A673 (cell line): ENCODE results near the gene ARHGAP6. TPM values are rescaled to one million over a fixed set of nuclear protein-coding genes. Genes with fewer than 3 reads are reported as not detected.

Experiments
- BruUV-seq: library from RNA; stranded (reverse); fragments of 400-500 nt; replicated peaks from 2 replicates; lab custom pipeline; 2021; lab: Mats Ljungman, UMichigan
- CTCF ChIA-PET: fragments of 300-600 bp; sonication (Branson Sonifier 250); formaldehyde crosslinking; loops from one replicate; lab custom pipeline; 2022; ENCODE audit warnings: antibody characterized with exemption; lab: Charles Lee
- POLR2A ChIA-PET: fragments of 300-600 bp; sonication (Branson Sonifier 250); formaldehyde crosslinking; loops from one replicate; lab custom pipeline; 2022; ENCODE audit warnings: antibody characterized with exemption; ENCODE audit not compliant: low non-redundant PET; lab: Charles Lee
- DNase-seq: peaks from one replicate; pipeline ENCODE4 v3.0.0-alpha.2; 2015; ENCODE audit warnings: low spot score
- H3K27ac ChIP-seq: fragments of 200-600 bp; sonication (generic); 2 replicates; pipeline ENCODE4 v1.5.1; 2016; ENCODE audit warnings: mixed run types, low read depth, mild to moderate bottlenecking, mixed read lengths, antibody characterized with exemption, low read length; ENCODE audit not compliant: poor library complexity, severe bottlenecking
- H3K27me3 ChIP-seq: fragments of 200-600 bp; sonication (generic); replicated peaks from 2 replicates; pipeline ENCODE4 v1.6.1; 2017; ENCODE audit warnings: mixed run types, low read depth, mild to moderate bottlenecking, mixed read lengths, antibody characterized with exemption, low read length; ENCODE audit not compliant: insufficient read depth, poor library complexity
- H3K36me3 ChIP-seq: fragments of 200-600 bp; sonication (generic); 2 replicates; pipeline ENCODE4 v1.6.1; 2016; ENCODE audit warnings: mixed run types, mild to moderate bottlenecking, mixed read lengths, antibody characterized with exemption, low read length; ENCODE audit not compliant: insufficient read depth, poor library complexity, severe bottlenecking
- H3K4me1 ChIP-seq: fragments of 200-600 bp; sonication (generic); 2 replicates; pipeline ENCODE4 v1.6.1; 2017; ENCODE audit warnings: mixed run types, mild to moderate bottlenecking, mixed read lengths, antibody characterized with exemption, low read length; ENCODE audit not compliant: insufficient read depth, poor library complexity, severe bottlenecking
- H3K4me3 ChIP-seq: fragments of 200-600 bp; sonication (generic); 2 replicates; pipeline ENCODE4 v1.5.1; 2016; ENCODE audit warnings: low read depth, mixed run types, mild to moderate bottlenecking, mixed read lengths, low read length; ENCODE audit not compliant: poor library complexity, severe bottlenecking
- H3K9me3 ChIP-seq: fragments of 200-600 bp; sonication (generic); 2 replicates; pipeline ENCODE4 v1.6.1; 2016; ENCODE audit warnings: mixed run types, low read depth, mild to moderate bottlenecking, mixed read lengths, antibody characterized with exemption, low read length; ENCODE audit not compliant: poor library complexity, severe bottlenecking
- CTCF ChIP-seq: fragments of 300-800, 200-600 bp; sonication (generic); conservative IDR thresholded peaks from 2 replicates; pipeline ENCODE4 v1.5.1; 2017; ENCODE audit warnings: low read depth, mild to moderate bottlenecking, antibody characterized with exemption, low read length, moderate library complexity, mixed read lengths
- EZH2 ChIP-seq: fragments of 200-600 bp; sonication (generic); IDR thresholded peaks from 2 replicates; pipeline ENCODE4 v1.6.1; 2017; ENCODE audit warnings: borderline replicate concordance, low read depth, mild to moderate bottlenecking, mixed read lengths, antibody characterized with exemption, low read length; ENCODE audit not compliant: poor library complexity, severe bottlenecking
- intact Hi-C: fragments of 100-400 bp; cut with micrococcal nuclease; formaldehyde crosslinking; loops from one replicate; pipeline ENCODE4 v1.10.0; 2022; ENCODE audit not compliant: unreplicated experiment
- total RNA-seq: library from RNA; stranded (reverse); gene quantifications from 2 replicates; pipeline ENCODE4 v1.2.3, GENCODE V29; 2021

ARHGAP6 gene
- total RNA-seq, 1 experiment from 2014 or later: not detected

- H3K27ac ChIP-seq: no peak overlapping the region
- intact Hi-C loops: no loop called here
- DNase-seq: no peak
- BruUV-seq: no TSS peak
- H3K9me3 ChIP-seq: no peaks in the 10 kb centered on the region
- H3K4me3 ChIP-seq: no peak overlapping the region
- H3K4me1 ChIP-seq: no peaks in the 10 kb centered on the region
- CTCF ChIA-PET: no interaction called here
- H3K36me3 ChIP-seq: no peaks in the 10 kb centered on the region
- TF ChIP-seq CTCF (no peak), EZH2 (no peak)
- H3K27me3 ChIP-seq: no peaks in the 10 kb centered on the region
- POLR2A ChIA-PET: no interaction called here
These were observed 201.3 kb downstream of the ARHGAP6 start for GRCh38 chrX:11464380-11464779.

- no peak for DNase-seq
- H3K27ac ChIP-seq: no peak overlapping the region
- H3K4me3 ChIP-seq: no peak overlapping the region
- no peaks in the 10 kb centered on the region for H3K36me3 ChIP-seq
- no peak for TF ChIP-seq EZH2
- TF ChIP-seq CTCF: no peak
- H3K4me1 ChIP-seq: no peaks in the 10 kb centered on the region
- H3K9me3 ChIP-seq: no peaks in the 10 kb centered on the region
- intact Hi-C loops: no loop called here
- CTCF ChIA-PET: no interaction called here
- POLR2A ChIA-PET: no interaction called here
- BruUV-seq: no TSS peak
- H3K27me3 ChIP-seq: no peaks in the 10 kb centered on the region
These were observed 203.1 kb downstream of the ARHGAP6 start for GRCh38 chrX:11462648-11463047.

GRCh38 chrX:11462136-11462535, 203.6 kb downstream of the ARHGAP6 start:
- H3K36me3 ChIP-seq: no peaks in the 10 kb centered on the region
- no peaks in the 10 kb centered on the region for H3K9me3 ChIP-seq
- no peak for DNase-seq
- ChIA-PET POLR2A (no interaction called here), CTCF (no interaction called here)
- intact Hi-C loops: no loop called here
- H3K4me1 ChIP-seq: no peaks in the 10 kb centered on the region
- no peak overlapping the region for H3K27ac ChIP-seq
- H3K27me3 ChIP-seq: no peaks in the 10 kb centered on the region
- no peak overlapping the region for H3K4me3 ChIP-seq
- no TSS peak for BruUV-seq
- TF ChIP-seq EZH2 (no peak), CTCF (no peak)
